Embryonic facial prominence (tissue), 1 donor: ENCODE results near the gene ADAMTS2.
"Not testable (repeated sequence)": the region's sequence is repeated elsewhere in the genome, so short reads cannot be mapped to it uniquely, and the experiment has no call there.

Experiments used
- DNase-seq: peaks from one replicate; pipeline ENCODE4 v3.0.0-alpha.2; 2016; ENCODE audit errors: extremely low spot score

ADAMTS2 gene

GRCh38 chr5:179296150-179296821 lies 49.0 kb downstream of the ADAMTS2 start:
- no peak for DNase-seq

GRCh38 chr5:179295778-179296149 lies 49.5 kb downstream of the ADAMTS2 start:
- DNase-seq: no peak

GRCh38 chr5:179294891-179295777 lies 50.1 kb downstream of the ADAMTS2 start:
- no peak for DNase-seq

- no peak for DNase-seq
Observed at GRCh38 chr5:179294131-179294780, 51.0 kb downstream of the ADAMTS2 start.

- no peak for DNase-seq
Observed at GRCh38 chr5:179292681-179293635, 52.3 kb downstream of the ADAMTS2 start.

GRCh38 chr5:179292202-179292601 lies 53.1 kb downstream of the ADAMTS2 start:
- DNase-seq: no peak

GRCh38 chr5:179290681-179291540 lies 54.4 kb downstream of the ADAMTS2 start:
- DNase-seq: no peak

GRCh38 chr5:179289756-179290385 lies 55.4 kb downstream of the ADAMTS2 start:
- no peak for DNase-seq

- DNase-seq: no peak
Observed at GRCh38 chr5:179288809-179289185, 56.5 kb downstream of the ADAMTS2 start.

- no peak for DNase-seq
Observed at GRCh38 chr5:179288101-179288808, 57.0 kb downstream of the ADAMTS2 start.

GRCh38 chr5:179287631-179288030 lies 57.6 kb downstream of the ADAMTS2 start:
- no peak for DNase-seq

GRCh38 chr5:179287071-179287470 lies 58.2 kb downstream of the ADAMTS2 start:
- no peak for DNase-seq

GRCh38 chr5:179285776-179286162 lies 59.5 kb downstream of the ADAMTS2 start:
- not testable (repeated sequence) for DNase-seq

- DNase-seq: no peak
Observed at GRCh38 chr5:179284751-179285631, 60.3 kb downstream of the ADAMTS2 start.

- DNase-seq: not testable (repeated sequence)
Observed at GRCh38 chr5:179283908-179284307, 61.4 kb downstream of the ADAMTS2 start.

- no peak for DNase-seq
Observed at GRCh38 chr5:179281694-179282093, 63.6 kb downstream of the ADAMTS2 start.

GRCh38 chr5:179280095-179280490 lies 65.2 kb downstream of the ADAMTS2 start:
- no peak for DNase-seq

GRCh38 chr5:179279347-179280094 lies 65.7 kb downstream of the ADAMTS2 start:
- no peak for DNase-seq
